Measurements from ENCODE around the gene DOK3. TPM values are rescaled to one million over a fixed set of nuclear protein-coding genes. Genes with fewer than 3 reads are reported as not detected.

DOK3 gene
- total RNA-seq, 1 donor from 2014 or later: 4.7 TPM

GRCh38 chr5:177510567-177511053, 984 bp upstream of the DOK3 start:
- Mint-ChIP-seq H3K27ac (no peak overlapping the region), H3K36me3 (peaks cover 16% of the 10 kb centered on the region), H3K4me3 (no peak overlapping the region), H3K27me3 (ENCODE audit: low read depth) (no peaks in the 10 kb centered on the region), H3K4me1 (peaks cover 6% of the 10 kb centered on the region), H3K9me3 (no peaks in the 10 kb centered on the region)
- TF ChIP-seq CTCF (IDR thresholded peaks at IDR 0.05; ENCODE audit: unreplicated experiment): no peak
- DNase-seq (ENCODE audit: low spot score in 2 of 2, unreplicated experiment in 2 of 2): no peak

DNA sequence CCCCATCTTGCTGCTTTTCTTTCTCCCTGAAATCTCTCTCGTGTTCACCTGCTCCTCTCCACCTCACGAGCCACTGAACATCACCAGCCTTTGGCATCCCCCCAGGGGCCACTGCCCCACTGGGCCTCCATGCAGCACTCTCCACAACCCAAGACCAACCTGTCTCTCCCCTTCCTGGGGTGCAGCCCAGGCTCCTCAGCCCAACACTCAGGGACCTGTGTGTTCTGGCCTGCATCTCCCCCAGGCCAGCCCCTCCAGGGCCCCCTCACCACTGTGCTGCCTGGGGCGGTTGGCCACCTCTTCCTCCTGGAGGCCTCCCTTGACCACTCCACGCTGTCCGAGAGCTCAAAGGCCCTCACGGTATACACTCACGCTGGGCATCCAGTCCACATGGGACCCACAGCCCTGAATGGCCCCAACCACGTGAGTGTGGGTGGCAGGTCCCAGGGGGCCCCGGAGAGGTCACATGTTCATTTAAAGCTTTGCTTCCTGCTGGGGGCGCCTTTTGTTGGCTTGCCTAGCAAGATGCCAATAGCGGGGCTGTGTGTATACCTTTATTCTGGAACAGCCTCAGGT, 453 bp upstream of the DOK3 start:
- H3K4me3 Mint-ChIP-seq: no peak overlapping the region
- no peak for DNase-seq (ENCODE audit: low spot score in 2 of 2, unreplicated experiment in 2 of 2)
- no peak overlapping the region for H3K27ac Mint-ChIP-seq
- H3K4me1 Mint-ChIP-seq: peaks cover under 1% of the 10 kb centered on the region
- H3K27me3 Mint-ChIP-seq (ENCODE audit: low read depth): no peaks in the 10 kb centered on the region
- peaks cover 14% of the 10 kb centered on the region for H3K36me3 Mint-ChIP-seq
- no peaks in the 10 kb centered on the region for H3K9me3 Mint-ChIP-seq
- TF ChIP-seq CTCF (IDR thresholded peaks at IDR 0.05; ENCODE audit: unreplicated experiment): no peak

DNA sequence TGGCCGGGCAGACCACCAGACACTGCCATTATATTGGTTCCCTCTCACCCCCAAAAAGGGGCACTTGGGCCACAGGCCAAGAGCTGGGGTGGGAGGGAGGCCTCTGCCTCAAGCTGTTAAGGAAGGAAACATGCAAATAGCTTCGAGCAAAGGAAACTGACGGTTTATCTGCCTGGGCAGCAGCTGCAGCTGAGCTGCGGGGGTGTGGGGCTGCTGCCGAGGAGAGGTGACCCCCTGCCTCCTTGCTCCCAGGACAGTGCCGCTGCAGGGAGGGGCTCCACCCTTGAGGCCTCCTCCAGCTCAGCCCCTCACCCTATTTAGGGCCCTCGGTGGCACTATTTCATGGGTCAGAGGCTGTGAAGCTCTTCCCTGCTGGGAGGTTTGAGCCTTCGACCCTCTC, 789 bp downstream of the DOK3 start:
- Mint-ChIP-seq H3K36me3 (peaks cover 14% of the 10 kb centered on the region), H3K9me3 (no peaks in the 10 kb centered on the region), H3K4me1 (no peaks in the 10 kb centered on the region), H3K4me3 (no peak overlapping the region), H3K27ac (no peak overlapping the region), H3K27me3 (ENCODE audit: low read depth) (no peaks in the 10 kb centered on the region)
- DNase-seq (ENCODE audit: low spot score in 2 of 2, unreplicated experiment in 2 of 2): no peak
- TF ChIP-seq CTCF (IDR thresholded peaks at IDR 0.05; ENCODE audit: unreplicated experiment): no peak

GRCh38 chr5:177508221-177508611, 1.4 kb downstream of the DOK3 start:
- no peaks in the 10 kb centered on the region for H3K27me3 Mint-ChIP-seq (ENCODE audit: low read depth)

GRCh38 chr5:177507596-177508220, 1.9 kb downstream of the DOK3 start:
- no peak overlapping the region for H3K27ac Mint-ChIP-seq
- TF ChIP-seq CTCF (IDR thresholded peaks at IDR 0.05; ENCODE audit: unreplicated experiment): no peak
- H3K27me3 Mint-ChIP-seq (ENCODE audit: low read depth): no peaks in the 10 kb centered on the region
- peaks cover 9% of the 10 kb centered on the region for H3K36me3 Mint-ChIP-seq
- H3K4me1 Mint-ChIP-seq: no peaks in the 10 kb centered on the region
- no peaks in the 10 kb centered on the region for H3K9me3 Mint-ChIP-seq
- H3K4me3 Mint-ChIP-seq: no peak overlapping the region
- no peak for DNase-seq (ENCODE audit: low spot score in 2 of 2, unreplicated experiment in 2 of 2)

More at GRCh38 chr5:177508221-177508611, 1.4 kb downstream of the DOK3 start:
- no peaks in the 10 kb centered on the region for H3K4me1 Mint-ChIP-seq
- H3K4me3 Mint-ChIP-seq: no peak overlapping the region
- H3K9me3 Mint-ChIP-seq: no peaks in the 10 kb centered on the region
- H3K27ac Mint-ChIP-seq: no peak overlapping the region
- TF ChIP-seq CTCF (IDR thresholded peaks at IDR 0.05; ENCODE audit: unreplicated experiment): no peak
- H3K36me3 Mint-ChIP-seq: peaks cover 14% of the 10 kb centered on the region
- DNase-seq (ENCODE audit: low spot score in 2 of 2, unreplicated experiment in 2 of 2): no peak

Data from mesothelial cell of epicardium (in vitro differentiated cells).